Stimulated activated CD8-positive, alpha-beta memory T cell treated with anti-CD3 and anti-CD28 coated beads, Interleukin-4, amount 100 ng/mL, for 4 hours (primary cell): ENCODE data around the gene ABL1.
"Not testable (repeated sequence)": the region's sequence is repeated elsewhere in the genome, so short reads cannot be mapped to it uniquely, and the experiment has no call there.

Experiments used
- DNase-seq, 2 donors: peaks; one replicate each; pipeline ENCODE4 v3.0.0-alpha.2; 2020; ENCODE audit warnings: low read depth in 2 of 2, low spot score in 1 of 2

ABL1 gene

DNA sequence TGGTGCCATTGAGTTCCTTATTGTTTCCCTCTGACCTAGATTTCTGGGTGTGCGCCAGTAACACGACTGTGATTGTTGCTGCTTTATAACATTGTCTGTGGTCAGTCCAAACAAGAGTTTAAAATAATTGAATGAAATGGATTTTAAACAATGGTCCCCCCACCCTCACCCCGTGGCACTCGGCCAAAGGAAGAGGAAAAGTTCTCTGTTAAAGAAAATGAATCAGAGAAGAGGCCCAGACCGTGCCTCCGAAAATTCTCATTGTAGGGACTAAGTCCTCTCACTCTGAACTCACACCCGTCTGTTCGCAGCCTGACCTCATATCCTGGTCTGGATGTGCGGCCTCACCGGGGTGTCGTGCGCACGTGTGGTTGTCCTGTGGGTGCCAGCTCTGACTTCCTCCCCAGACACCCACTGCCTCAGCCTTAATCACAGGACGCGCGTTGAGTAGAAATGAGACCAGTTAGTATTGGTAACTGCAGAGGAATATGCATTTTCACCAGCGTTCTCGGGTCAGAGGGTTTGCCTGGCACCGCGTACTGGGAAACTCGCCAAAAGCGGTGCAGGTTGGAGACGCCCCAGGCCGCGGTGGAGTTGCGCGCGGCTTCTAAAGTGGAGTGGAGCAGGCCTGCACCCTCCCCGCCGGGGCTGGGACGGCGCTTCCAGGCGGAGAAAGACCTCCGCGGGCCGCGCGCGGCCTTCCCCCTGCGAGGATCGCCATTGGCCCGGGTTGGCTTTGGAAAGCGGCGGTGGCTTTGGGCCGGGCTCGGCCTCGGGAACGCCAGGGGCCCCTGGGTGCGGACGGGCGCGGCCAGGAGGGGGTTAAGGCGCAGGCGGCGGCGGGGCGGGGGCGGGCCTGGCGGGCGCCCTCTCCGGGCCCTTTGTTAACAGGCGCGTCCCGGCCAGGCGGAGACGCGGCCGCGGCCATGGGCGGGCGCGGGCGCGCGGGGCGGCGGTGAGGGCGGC, at the start of gene ABL1:
Gene ABL1, plus strand, starts transcription at position 884 of the 966 bp plus-strand sequence. CDS start 193 bp downstream, outside the sequence.
- DNase-seq, result peak; percentile 11 to 47

DNA sequence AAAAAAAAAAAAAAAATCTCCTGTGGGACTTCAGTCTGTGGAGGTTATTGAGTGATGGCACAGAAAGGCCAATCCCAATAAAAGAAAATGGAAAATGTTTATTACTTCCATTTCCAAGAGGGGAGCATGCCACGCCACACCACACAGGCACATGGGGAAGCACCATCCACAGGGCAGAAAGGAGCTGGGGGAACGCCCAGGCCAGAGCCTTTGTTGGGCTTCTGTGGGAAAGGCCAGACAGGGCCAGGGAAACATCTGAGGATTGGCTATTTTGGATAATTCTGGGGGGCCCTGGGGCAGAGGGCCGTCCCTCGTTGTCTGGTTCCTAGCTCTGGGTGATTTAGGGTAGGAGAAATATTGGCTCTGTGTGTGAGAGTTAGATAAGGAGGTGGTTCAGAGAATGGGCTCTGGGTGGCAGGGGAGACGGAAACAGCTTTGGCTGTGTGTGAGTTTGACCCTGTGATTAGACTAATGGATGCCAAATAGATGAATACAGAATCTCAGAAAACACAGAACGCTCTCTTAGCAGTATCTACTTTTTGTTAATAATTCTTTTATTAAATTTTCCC, 49.0 kb upstream of the ABL1 start:
- DNase-seq, result no peak

DNA sequence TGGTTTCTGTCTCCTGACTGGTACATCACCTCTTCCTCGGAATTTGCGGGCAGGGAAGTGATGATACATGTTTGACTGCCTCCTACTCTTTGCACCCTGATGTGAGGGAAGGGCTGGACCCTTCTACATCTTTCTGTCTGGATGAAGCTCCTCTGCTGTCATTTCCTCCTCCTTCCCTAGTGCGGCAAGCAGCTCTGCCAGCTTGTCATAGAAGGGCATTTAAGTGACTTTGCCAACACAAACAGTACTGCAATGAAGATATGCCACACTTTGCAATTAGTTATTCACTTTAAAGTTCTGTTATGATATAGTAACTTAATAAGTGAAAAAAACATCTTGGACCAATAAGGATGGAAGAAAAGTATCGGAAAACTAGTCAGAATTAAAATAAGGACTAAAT, 48.5 kb upstream of the ABL1 start:
- DNase-seq, result no peak

DNA sequence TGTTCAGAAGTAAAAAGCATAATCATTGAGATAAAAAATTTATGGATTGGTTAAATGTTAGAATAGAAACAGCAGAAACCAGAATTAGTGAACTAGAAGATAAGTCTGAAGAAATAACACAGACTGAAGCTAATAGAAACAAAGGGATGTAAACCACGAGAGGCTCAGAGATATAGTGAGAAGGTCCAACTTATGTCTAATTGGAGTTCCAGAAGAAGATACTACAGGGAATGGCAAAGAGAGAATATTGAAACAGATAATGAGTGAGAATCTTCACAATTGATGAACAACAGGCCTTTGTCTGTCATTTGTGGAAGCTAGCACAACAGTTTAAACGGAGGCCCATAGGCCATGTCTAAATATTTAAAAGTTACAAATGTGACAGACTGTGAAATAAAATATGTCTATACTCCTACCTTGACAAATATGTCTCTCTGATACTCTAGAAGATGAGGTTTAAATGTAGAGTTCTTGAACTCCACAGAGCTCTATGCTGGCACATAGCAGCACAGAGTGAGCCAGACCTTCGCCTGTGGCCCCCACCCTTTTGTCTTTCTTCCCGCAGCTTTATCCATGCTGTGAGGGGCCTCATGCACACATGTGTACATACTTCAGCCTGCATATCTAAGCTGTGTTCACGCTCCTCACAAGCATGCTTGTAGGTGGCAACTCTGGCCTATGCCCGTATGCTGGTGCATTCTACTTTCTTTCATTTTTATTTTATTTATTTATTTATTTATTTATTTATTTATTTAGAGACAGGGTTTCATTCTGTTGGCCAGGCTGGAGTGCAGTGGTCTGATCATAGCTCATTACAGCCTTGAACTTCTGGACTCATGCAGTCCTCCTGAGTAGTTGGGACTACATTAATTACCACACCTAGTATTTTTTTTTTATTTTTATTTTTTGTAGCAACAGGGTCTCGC, 45.0 kb upstream of the ABL1 start:
- no peak for DNase-seq

DNA sequence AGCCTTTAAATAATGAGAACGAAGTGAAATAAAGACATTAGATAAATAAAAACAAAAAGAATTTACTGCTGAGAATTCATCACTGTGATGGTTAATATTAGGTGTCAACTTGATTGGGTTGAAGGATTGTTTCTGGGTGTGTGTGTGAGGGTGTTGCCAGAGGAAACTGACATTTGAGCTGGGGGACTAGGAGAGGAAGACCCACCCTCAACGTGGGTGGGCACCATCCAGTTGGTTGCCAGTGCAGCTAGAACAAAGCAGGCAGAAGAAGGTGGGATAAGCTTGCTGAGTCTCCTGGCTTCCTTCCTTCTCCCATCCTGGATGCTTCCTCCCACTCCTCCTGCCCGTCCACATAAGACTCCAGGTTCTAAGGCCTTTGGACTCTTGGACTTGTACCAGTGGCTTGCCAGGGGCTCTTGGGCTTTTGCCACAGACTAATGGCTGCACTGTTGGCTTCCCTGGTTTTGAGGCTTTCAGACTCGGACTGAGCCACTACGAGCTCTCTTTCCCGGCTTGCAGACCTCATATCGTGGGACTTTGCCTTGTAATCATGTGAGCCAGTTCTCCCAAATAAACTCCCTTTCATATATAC, 43.7 kb upstream of the ABL1 start:
- no peak for DNase-seq

DNA sequence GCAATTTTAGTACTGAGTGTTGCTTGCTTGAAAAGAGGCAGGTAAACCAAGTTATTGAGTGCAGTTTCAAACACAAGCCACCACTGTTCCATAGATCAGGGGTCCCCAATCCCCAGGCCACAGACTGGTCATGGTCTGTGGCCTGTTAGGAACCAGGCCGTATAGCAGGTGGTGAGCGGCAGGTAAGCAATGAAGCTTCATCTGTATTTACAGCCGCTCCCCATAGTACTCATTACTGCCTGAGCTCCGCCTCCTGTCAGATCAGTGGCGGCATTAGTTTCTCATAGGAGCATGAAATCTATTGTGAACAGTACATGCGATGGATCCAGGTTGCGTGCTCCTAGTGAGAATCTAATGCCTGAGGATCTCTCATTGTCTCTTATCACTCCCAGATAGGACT, 41.5 kb upstream of the ABL1 start:
- no peak for DNase-seq

DNA sequence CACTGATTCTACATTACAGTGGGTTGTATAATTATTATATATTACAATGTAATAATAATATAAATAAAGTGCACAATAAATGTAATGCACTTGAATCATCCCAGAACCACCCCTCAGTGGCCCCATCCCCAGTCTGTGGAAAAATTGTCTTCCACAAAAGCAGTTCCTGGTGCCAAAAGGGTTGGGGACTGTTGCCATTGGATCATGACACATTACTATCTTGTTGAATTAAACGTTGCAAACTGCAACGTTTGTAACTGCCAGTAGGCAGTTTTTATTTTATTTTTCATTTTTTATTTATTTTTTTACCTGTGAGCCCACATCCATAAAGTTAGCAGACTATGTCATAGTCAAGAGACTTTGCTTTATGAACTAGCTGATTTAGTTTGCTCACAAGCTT, 41.0 kb upstream of the ABL1 start:
- not testable (repeated sequence) for DNase-seq

DNA sequence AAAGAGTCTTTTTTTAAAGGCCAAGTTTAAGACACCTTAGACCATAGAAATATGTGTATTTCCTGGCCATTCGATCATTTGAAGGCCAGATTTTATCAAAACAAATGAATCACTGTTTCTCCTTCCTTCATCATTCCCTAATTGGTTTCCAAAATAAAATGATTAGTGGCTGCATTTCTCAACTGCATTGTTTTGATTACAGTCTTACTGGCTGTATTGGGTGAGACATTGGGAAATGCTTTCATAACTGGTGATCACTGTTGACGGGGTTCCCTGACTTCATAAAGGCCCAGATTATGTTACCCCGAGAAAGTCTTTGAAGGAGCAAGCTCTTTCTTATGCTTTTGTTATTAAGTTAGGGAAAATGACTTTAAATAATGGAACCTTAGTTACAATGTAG, 40.6 kb upstream of the ABL1 start:
- not testable (repeated sequence) for DNase-seq

DNA sequence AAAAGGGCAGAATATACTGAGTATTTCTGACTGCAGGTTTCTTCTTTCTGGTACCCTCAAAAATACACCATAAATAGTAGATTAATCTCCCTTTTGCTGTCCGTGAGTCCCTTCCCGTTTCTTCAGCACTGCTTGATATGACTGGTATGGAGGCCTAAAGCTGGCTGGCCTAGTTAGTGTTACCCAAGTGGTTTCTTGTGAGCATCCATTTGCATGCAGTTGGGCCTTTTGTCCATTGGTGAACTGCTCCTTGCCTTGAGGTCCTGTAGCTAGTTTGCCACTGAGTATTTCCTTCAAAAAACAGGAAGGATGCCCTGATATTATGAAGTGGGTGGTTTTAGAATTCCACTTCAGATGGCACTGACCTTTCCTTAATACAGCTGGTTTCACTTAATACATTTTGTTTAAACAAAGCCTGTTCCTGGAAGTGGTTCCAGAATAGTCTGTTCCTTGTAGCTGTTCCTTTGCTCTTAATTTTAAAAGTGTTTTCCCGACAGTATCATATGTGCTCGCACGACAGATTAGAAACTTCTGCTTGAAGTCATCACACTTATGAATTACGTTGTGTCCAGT, 40.0 kb upstream of the ABL1 start:
- DNase-seq, result no peak

DNA sequence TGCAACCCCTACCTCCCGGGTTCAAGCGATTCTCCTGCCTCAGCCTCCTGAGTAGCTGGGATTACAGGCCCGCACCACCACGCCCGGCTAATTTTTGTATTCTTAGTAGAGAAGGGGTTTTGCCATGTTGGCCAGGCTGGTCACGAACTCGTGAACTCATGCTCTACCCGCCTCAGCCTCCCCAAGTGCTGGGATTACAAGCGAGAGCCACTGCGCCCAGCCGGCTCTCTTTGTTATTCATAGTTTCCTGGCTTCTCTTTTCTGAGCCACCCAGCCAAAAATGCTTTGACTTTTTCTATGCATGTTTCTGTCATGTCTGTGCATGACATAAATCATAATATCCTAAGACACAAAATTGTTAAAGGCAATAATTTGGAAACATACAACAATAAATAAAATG, 31.9 kb upstream of the ABL1 start:
- DNase-seq, result not testable (repeated sequence)

DNA sequence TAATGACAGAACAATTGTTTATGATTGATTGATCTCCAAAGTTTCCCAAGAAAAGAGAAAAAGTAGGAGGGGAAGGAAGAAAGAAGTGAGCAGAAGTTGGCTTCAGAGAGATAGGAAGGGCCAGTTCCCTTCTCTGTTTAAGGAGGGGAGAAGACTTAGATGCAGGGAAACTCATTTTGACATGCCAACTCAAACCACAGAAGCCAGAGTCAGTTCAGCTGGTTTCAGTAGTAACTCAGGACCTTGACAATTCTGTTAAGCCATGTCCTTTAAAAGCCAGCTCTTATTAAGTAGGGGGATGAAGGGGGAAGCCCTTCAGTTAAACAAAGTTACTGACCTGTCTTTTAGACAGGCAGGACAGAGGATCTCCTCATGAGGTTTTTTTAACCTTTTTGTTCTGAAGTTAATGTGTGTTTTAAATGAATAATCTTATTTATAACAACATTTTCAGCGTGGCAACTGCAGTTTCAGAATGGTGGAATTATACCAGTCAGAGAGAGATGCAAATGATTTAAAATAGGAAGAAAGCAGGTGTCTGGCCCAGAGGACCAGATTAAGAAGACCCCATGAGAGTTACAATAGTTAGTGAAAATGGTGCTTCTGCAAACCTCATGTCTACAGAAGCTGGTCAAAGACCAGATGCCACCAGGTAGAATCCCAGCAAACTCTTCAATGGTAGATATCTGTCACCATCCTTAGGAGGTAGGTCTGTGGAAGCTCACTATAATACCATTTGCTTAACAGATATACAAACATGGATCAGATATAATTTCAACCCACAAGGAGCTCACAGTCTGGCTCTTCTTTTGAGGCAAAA, 29.3 kb upstream of the ABL1 start:
- DNase-seq, result no peak

DNA sequence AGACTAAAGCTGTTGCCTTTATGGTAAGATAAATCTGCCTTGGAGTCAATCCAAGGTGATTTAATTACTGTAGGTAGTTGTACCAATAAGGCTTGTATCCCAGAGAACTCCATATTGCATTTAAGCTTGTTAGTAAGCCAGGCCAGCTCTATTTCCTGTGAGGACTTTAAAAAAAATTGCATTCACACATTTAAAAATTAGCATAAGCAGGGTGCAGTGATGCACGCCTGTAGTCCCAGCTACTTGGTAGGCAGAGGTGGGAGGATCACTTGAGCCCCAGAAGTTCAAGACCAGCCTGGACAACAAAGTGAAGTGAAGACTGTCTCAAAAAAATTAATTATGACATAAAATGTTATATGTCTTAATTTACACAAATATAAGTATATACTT, 28.7 kb upstream of the ABL1 start:
- DNase-seq, result no peak

DNA sequence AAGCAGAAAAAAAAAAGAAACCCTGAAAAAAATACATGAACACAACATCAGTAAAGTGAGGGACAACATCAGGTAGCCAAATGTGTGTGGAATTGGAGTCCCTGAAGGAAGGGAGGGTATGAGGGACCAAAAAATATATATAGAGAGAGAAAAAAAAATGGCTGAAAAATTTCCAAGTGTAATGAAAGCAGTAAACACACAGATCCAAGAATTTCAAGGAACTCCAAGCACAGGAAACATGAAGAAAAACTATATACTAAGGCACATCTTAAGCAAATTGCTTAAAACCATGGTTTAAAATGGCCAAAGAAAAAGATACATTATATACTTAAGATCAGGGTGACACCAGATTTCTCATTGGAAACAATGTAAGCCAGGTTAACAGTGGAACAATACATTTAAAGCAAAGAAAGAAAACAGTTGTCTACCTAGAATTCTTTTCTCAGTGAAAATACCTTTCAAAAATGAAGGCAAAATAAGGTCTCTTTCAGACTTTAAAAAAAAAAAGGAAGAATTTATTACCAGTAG, 24.4 kb upstream of the ABL1 start:
- no peak for DNase-seq

DNA sequence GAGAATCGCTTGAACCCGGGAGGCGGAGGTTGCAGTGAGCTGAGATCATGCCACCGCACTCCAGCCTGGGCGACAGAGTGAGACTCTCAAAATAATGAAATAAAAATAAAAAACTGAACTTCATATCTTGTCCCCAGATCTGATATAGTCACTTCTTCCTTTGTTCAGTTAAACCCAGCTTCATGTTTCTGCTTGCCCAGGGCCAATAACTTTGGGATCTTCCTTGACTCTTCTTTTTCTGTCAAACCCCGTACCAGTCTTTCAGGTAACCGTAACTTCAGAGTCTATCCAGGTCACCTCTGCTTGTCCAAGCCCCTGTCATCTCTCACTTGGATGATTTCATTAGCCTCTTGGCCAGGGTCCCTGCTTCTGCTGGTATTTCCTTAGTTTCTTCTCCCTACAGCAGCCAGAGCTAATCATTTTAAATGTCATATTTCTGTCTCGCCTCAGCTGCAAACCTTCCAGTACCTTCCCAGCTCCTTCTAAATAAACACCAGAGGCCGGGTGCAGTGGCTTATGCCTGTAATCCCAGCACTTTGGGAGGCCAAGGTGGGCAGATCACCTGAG, 19.7 kb upstream of the ABL1 start:
- DNase-seq, result no peak

DNA sequence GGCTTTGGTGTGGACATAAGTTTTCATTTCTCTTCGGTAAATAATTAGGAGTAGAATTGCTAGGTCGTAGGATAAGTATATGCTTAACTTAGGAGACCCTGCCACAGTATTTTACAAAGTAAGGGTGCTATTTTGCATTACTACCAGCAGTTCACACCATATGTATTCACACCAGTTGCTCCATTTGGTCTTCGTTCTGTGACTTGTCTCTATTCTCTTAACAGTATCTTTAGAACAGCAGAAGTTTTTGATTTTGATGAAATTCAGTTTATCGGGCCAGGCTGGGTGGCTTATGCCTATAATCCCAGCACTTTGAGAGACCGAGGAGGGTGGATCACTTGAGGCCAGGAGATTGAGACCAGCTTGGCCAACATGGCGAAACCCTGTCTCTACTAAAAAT, 17.1 kb upstream of the ABL1 start:
- no peak for DNase-seq

DNA sequence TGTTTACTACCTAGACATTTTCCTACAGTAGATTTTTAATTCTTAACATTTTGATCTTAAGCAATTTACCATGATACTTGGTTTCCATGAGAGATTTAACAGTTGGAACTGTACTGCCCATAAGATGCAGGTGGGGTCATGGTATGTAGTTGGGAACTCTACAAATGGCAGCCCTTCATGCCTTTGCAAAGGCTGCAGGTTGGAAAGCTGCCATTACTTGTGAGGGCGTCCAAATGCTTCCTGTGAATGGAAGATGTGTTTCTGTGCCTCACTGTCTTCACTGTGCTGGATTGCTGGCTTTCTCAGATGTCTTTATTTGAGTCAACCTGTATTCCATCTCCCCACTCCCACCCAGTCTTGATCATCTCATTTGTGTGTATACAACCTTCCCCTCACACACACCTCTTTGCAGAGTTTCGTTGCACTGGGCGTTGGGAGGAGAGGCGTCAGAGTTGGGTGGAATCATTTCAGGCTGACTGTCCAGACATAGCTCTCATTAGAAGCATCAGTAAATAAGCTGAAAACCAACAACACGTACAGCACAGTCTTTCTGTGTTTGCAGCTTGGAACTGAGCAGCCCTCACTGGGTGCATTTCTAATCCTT, 14.8 kb upstream of the ABL1 start:
- DNase-seq, result no peak

DNA sequence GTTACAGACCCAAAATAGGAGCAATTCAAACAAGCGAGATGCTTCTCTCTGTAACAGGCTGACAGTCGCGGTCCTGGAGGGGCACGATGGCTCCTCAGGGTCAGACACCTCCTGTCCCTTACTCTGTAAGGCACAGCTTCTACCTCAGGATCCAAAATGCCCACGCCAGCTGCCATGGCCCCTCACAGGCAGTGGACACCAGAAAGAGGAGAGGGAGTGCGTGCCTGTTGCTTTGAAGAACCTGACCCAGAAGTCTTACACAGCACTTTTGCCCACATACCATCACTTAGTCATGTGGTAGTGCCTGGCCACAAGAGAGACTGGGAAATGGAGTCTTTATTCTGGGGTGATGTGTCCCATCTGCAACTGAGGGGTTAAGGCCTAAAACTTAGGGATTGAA, 11.6 kb upstream of the ABL1 start:
- DNase-seq, result no peak

DNA sequence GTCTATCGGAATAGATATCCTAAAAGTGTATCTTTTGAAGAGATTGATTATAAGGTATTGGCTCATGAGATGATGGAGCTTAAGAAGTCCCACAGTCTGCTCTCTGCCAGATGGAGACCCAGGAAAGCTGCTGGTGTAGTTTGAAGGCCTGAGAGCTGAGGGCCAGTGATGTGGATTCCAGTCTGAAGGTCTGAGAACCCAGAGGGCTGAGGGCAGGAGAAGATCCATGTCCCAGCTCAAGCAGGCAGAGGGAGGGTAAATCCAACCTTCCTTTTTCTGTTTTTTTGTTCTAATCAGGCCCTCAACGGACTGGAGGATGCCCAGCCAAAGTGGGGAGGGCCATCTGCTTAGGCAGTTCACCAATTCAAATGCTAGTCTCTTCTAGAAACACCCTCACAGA, 11.0 kb upstream of the ABL1 start:
- no peak for DNase-seq
